K562 (cell line): ENCODE results near the gene LSM6. TPM values are rescaled to one million over a fixed set of nuclear protein-coding genes. Genes with fewer than 3 reads are reported as not detected.

Source experiments
- ARID4B ChIP-seq: sonication (generic); formaldehyde crosslinking; IDR thresholded peaks from 2 replicates; pipeline ENCODE4 v1.8.0; 2022; ENCODE audit warnings: mild to moderate bottlenecking, missing genetic modification reagents
- ATF7 ChIP-seq: fragments of 450-650 bp; IDR thresholded peaks from 2 replicates; pipeline ENCODE4 v1.7.1; 2014; ENCODE audit warnings: mild to moderate bottlenecking, moderate library complexity
- BACH1 ChIP-seq: fragments of 200-800 bp; sonication (Bioruptor generic); IDR thresholded peaks from 2 replicates; pipeline ENCODE4 v1.6.1; 2016; ENCODE audit warnings: missing genetic modification characterization, missing compliant biosample characterization
- CTCF ChIP-seq, 3 experiments: IDR thresholded peaks in 2 of 3; conservative IDR thresholded peaks in 1 of 3; 2 replicates each; pipeline ENCODE4 v1.5.1; 2011 to 2012; ENCODE audit warnings: low read length in 3 of 3, mild to moderate bottlenecking in 3 of 3, control low read depth in 2 of 3, improper control_type of control experiment in 1 of 3, inconsistent platforms in 1 of 3, low read depth in 1 of 3, mixed read lengths in 1 of 3, moderate library complexity in 1 of 3; ENCODE audit not compliant: insufficient read depth in 2 of 3
- HNRNPL ChIP-seq: fragments of 200-400 bp; formaldehyde crosslinking; IDR thresholded peaks from 2 replicates; pipeline ENCODE4 v1.6.1; 2017; ENCODE audit warnings: low read depth, mild to moderate bottlenecking, low read length
- IRF1 ChIP-seq: sonication (generic); formaldehyde crosslinking; IDR thresholded peaks from 2 replicates; pipeline ENCODE4 v1.8.0; 2022; ENCODE audit warnings: missing genetic modification reagents, mild to moderate bottlenecking, borderline replicate concordance
- KHSRP ChIP-seq: fragments of 450-650 bp; IDR thresholded peaks from 2 replicates; pipeline ENCODE4 v1.6.1; 2017
- NFXL1 ChIP-seq: fragments of 450-650 bp; formaldehyde crosslinking; IDR thresholded peaks from 2 replicates; pipeline ENCODE4 v1.4.0; 2021; ENCODE audit warnings: mild to moderate bottlenecking
- NR2C1 ChIP-seq, 2 experiments: fragments of 450-650 bp; IDR thresholded peaks; 2 replicates each; pipeline ENCODE4 v1.6.1; 2017; ENCODE audit warnings: mild to moderate bottlenecking in 2 of 2, antibody characterized with exemption in 1 of 2, inconsistent platforms in 1 of 2, missing compliant biosample characterization in 1 of 2, missing genetic modification characterization in 1 of 2
- PRPF4 ChIP-seq: fragments of 200-400 bp; formaldehyde crosslinking; IDR thresholded peaks from one replicate; pipeline ENCODE4 v1.6.1; 2017; ENCODE audit warnings: low read length, low read depth, mild to moderate bottlenecking; ENCODE audit not compliant: insufficient read depth, poor library complexity, severe bottlenecking
- SMARCE1 ChIP-seq: fragments of 450-650 bp; IDR thresholded peaks from 2 replicates; pipeline ENCODE4 v1.7.1; 2016; ENCODE audit warnings: mild to moderate bottlenecking
- SNIP1 ChIP-seq: fragments of 450-650 bp; IDR thresholded peaks from 2 replicates; pipeline ENCODE4 v1.7.1; 2017; ENCODE audit warnings: low read depth, mild to moderate bottlenecking
- SREBF2 ChIP-seq: sonication (generic); formaldehyde crosslinking; IDR thresholded peaks from 2 replicates; pipeline ENCODE4 v1.4.0; 2020; ENCODE audit warnings: mild to moderate bottlenecking, missing genetic modification reagents
- TCF3 ChIP-seq: sonication (generic); formaldehyde crosslinking; IDR thresholded peaks from 2 replicates; pipeline ENCODE4 v1.4.0; 2020; ENCODE audit warnings: mild to moderate bottlenecking, missing genetic modification reagents
- TFAM ChIP-seq: fragments of 250-450 bp; sonication (Bioruptor Pico); conservative IDR thresholded peaks from 2 replicates; pipeline ENCODE4 v1.5.0; 2021; ENCODE audit warnings: mild to moderate bottlenecking, moderate library complexity
- TRIM24 ChIP-seq, 2 experiments: fragments of 450-650 bp; IDR thresholded peaks; 2 replicates each; pipeline ENCODE4 v1.6.1; 2016
- ZNF12 ChIP-seq: sonication (generic); formaldehyde crosslinking; IDR thresholded peaks from 2 replicates; pipeline ENCODE4 v1.4.0; 2020; ENCODE audit warnings: mild to moderate bottlenecking, missing genetic modification reagents
- ZNF253 ChIP-seq: fragments of 250-450 bp; sonication (Bioruptor Pico); conservative IDR thresholded peaks from 2 replicates; pipeline ENCODE4 v1.6.1; 2021; ENCODE audit warnings: mild to moderate bottlenecking
- ZNF431 ChIP-seq: sonication (generic); formaldehyde crosslinking; IDR thresholded peaks from 2 replicates; pipeline ENCODE4 v1.8.0; 2022; ENCODE audit warnings: mild to moderate bottlenecking, missing genetic modification reagents
- ZNF766 ChIP-seq: fragments of 200-800 bp; sonication (Bioruptor generic); conservative IDR thresholded peaks from 2 replicates; pipeline ENCODE4 v1.6.1; 2016; ENCODE audit warnings: missing genetic modification characterization, missing compliant biosample characterization
- polyA plus RNA-seq, 8 experiments: library from polyadenylated mRNA; depleted of rRNA in 4 of 8; stranded (reverse) in 5 of 8; unstranded in 3 of 8; fragments of >200 nt; fragmentation: Nextera tagmentation in 2 of 8; fragmentation: Illumina TruSeq in 1 of 8; extraction: Ambion mirVana in 2 of 8; extraction: Trizol in 1 of 8; gene quantifications; 2 replicates each; pipeline versions ENCODE4 v1.2.1 to v1.2.3, GENCODE V29; 2011 to 2014; ENCODE audit warnings: inconsistent platforms in 1 of 8, missing spikeins in 1 of 8
- total RNA-seq, 7 experiments: library from RNA; depleted of rRNA in 6 of 7; stranded (reverse); fragments of >200 nt in 6 of 7; fragmentation: Illumina TruSeq in 2 of 7; extraction: Trizol in 2 of 7; gene quantifications; 2 replicates each; pipeline versions ENCODE4 v1.2.1 to v1.2.3, GENCODE V29; 2011 to 2021; ENCODE audit warnings: low replicate concordance in 1 of 7
- TF ChIP-seq, protein P1 (sequence below): fragments of 200-800 bp; sonication (Bioruptor generic); IDR thresholded peaks from 2 replicates; pipeline ENCODE4 v1.6.1; 2017; ENCODE audit warnings: missing genetic modification characterization, missing compliant biosample characterization

LSM6 gene
- total and polyA plus RNA-seq, 9 of the 15 experiments (the other 6 are each of a cell fraction or from before 2014, with no cell fraction given): 39.9 to 150 (median 97.4) TPM

DNA sequence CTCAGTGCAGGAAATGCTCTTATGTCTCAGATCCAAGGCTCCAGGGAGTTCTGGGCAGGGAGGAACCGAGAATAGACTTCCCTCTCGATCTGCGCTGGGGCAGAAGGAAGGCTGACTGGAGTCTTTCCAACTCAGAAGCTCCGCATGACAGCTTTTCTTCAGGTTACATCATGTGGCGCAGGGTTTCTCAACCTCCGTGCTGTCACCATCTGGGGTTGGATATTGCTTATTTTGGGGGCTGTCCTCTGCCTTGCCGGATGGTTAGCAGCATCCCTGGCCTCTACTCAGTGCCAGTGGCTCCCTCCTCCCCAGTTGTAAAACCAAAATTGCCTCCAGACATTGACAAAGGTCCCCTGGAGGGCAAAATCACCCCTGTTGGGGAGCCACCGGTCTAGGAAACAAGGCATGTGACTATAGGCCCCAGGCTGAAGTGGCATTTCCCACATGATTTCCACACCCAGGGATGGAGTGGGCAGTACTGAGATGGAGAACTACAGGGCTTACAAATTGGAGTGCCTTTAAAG, 60.2 kb downstream of the LSM6 start (continued):
- TF ChIP-seq TRIM24 (IDR thresholded peaks at IDR 0.05) (peak; percentile 88 to 89; a peak in 2 of 4 replicates), SMARCE1 (no peak), PRPF4 (no peak), ATF7 (peak; percentile 33; the same call in 1 of the 2 replicates), TCF3 (CRISPR knock-in tag) (no peak), ZNF253 (CRISPR knock-in tag) (no peak), SNIP1 (no peak), BACH1 (tag) (peak; percentile 58; the same call in 1 of the 2 replicates), HNRNPL (no peak), NFXL1 (CRISPR knock-in tag) (no peak), IRF1 (CRISPR knock-in tag) (no peak), ARID4B (CRISPR knock-in tag) (no peak), TFAM (CRISPR knock-in tag) (no peak), SREBF2 (CRISPR knock-in tag) (no peak), NR2C1 (IDR thresholded peaks at IDR 0.05) (no peak), NR2C1 (tag; IDR thresholded peaks at IDR 0.05) (0 out of 2 replicates have a peak, but pooled peaks have one; percentile 41), ZNF431 (CRISPR knock-in tag) (no peak), ZNF766 (peak; percentile 94), KHSRP (no peak), ZNF12 (CRISPR knock-in tag) (no peak), CTCF (IDR thresholded peaks at IDR 0.05 in 2 of 3, conservative IDR thresholded peaks at IDR 0.05 in 1 of 3; ENCODE audit: insufficient read depth in 2 of 3, low read depth in 1 of 3, low read length in 3 of 3) (no peak)
- TF ChIP-seq, protein P1, sequence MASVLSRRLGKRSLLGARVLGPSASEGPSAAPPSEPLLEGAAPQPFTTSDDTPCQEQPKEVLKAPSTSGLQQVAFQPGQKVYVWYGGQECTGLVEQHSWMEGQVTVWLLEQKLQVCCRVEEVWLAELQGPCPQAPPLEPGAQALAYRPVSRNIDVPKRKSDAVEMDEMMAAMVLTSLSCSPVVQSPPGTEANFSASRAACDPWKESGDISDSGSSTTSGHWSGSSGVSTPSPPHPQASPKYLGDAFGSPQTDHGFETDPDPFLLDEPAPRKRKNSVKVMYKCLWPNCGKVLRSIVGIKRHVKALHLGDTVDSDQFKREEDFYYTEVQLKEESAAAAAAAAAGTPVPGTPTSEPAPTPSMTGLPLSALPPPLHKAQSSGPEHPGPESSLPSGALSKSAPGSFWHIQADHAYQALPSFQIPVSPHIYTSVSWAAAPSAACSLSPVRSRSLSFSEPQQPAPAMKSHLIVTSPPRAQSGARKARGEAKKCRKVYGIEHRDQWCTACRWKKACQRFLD (CRISPR knock-in tag): peak; percentile 31; the same call in 1 of the 2 replicates
